IMR-90 (cell line): ENCODE results near the gene PBX3. TPM values are rescaled to one million over a fixed set of nuclear protein-coding genes. Genes with fewer than 3 reads are reported as not detected.

Experiments
- ATAC-seq: fragments of 200-7000 bp; cut with Tn5 transposase; 2 replicates; pipeline ENCODE4 v1.9.1; 2020; ENCODE audit warnings: low read depth, mild to moderate bottlenecking, moderate library complexity
- BruUV-seq: library from RNA; stranded (reverse); fragments of 400-500 nt; replicated peaks from 2 replicates; lab custom pipeline; 2021; lab: Mats Ljungman, UMichigan
- CTCF ChIA-PET: fragments of 300-600 bp; formaldehyde crosslinking; extraction: SDS; loops from one replicate; lab custom pipeline; 2021; ENCODE audit warnings: antibody characterized with exemption; lab: Yijun Ruan, JAX
- POLR2A ChIA-PET: fragments of 300-600 bp; sonication (Branson Sonifier 250); formaldehyde crosslinking; loops from one replicate; lab custom pipeline; 2022; ENCODE audit warnings: antibody characterized with exemption; ENCODE audit not compliant: unreplicated experiment; lab: Charles Lee
- DNase-seq: peaks from one replicate; pipeline ENCODE4 v3.0.0; 2013
- H2AFZ ChIP-seq: replicated peaks from 2 replicates; pipeline ENCODE3; 2013; ENCODE audit warnings: low read length, mild to moderate bottlenecking; ENCODE audit not compliant: poor library complexity
- H2AK5ac ChIP-seq: 2 replicates; pipeline ENCODE4 v1.6.1; 2013; ENCODE audit warnings: low read depth, low read length, inconsistent platforms
- H2AK9ac ChIP-seq: replicated peaks from 2 replicates; pipeline ENCODE3; 2013; ENCODE audit warnings: mild to moderate bottlenecking, low read depth, low read length, moderate library complexity; ENCODE audit not compliant: poor library complexity
- H2BK120ac ChIP-seq: 2 replicates; pipeline ENCODE4 v1.6.1; 2013; ENCODE audit warnings: low read depth, low read length, inconsistent platforms
- H2BK15ac ChIP-seq: 3 replicates; pipeline ENCODE4 v1.6.1; 2013; ENCODE audit warnings: low read depth, low read length, inconsistent platforms
- H2BK20ac ChIP-seq: 2 replicates; pipeline ENCODE4 v1.6.1; 2013; ENCODE audit warnings: low read depth, mild to moderate bottlenecking, inconsistent platforms, low read length, moderate library complexity
- H2BK5ac ChIP-seq: 2 replicates; pipeline ENCODE4 v1.6.1; 2013; ENCODE audit warnings: mild to moderate bottlenecking, low read depth, low read length, inconsistent platforms; ENCODE audit not compliant: poor library complexity, severe bottlenecking
- H3K14ac ChIP-seq: replicated peaks from 2 replicates; pipeline ENCODE4 v1.6.1; 2013; ENCODE audit warnings: low read depth, low read length, inconsistent platforms
- H3K18ac ChIP-seq: 2 replicates; pipeline ENCODE4 v1.6.1; 2013; ENCODE audit warnings: low read depth, low read length, control low read depth
- H3K23ac ChIP-seq: 2 replicates; pipeline ENCODE4 v1.6.1; 2013; ENCODE audit warnings: low read depth, low read length, inconsistent platforms
- H3K27ac ChIP-seq: 2 replicates; pipeline ENCODE4 v1.5.1; 2013; ENCODE audit warnings: mild to moderate bottlenecking, control low read depth, low read length; ENCODE audit not compliant: insufficient read depth
- H3K27me3 ChIP-seq: 2 replicates; pipeline ENCODE4 v1.6.1; 2013; ENCODE audit warnings: low read length; ENCODE audit not compliant: control insufficient read depth, insufficient read depth
- H3K36me3 ChIP-seq: 2 replicates; pipeline ENCODE4 v1.6.1; 2013; ENCODE audit warnings: low read length, mixed read lengths; ENCODE audit not compliant: control insufficient read depth, insufficient read depth
- H3K4ac ChIP-seq: 2 replicates; pipeline ENCODE4 v1.6.1; 2013; ENCODE audit warnings: low read depth, low read length, inconsistent platforms
- H3K4me1 ChIP-seq: 2 replicates; pipeline ENCODE4 v1.6.1; 2013; ENCODE audit warnings: low read length, mixed read lengths; ENCODE audit not compliant: control insufficient read depth, insufficient read depth
- H3K4me2 ChIP-seq: 2 replicates; pipeline ENCODE4 v1.6.1; 2013; ENCODE audit warnings: low read depth, mild to moderate bottlenecking, control low read depth, low read length, moderate library complexity
- H3K4me3 ChIP-seq: 2 replicates; pipeline ENCODE4 v1.5.1; 2013; ENCODE audit warnings: low read depth, mild to moderate bottlenecking, control low read depth, low read length, moderate library complexity; ENCODE audit not compliant: insufficient read depth
- H3K56ac ChIP-seq: 2 replicates; pipeline ENCODE4 v1.6.1; 2013; ENCODE audit warnings: low read length, inconsistent platforms; ENCODE audit not compliant: insufficient read depth; ENCODE audit errors: extremely low read depth
- H3K79me1 ChIP-seq, 2 experiments: 2 replicates each; pipeline ENCODE4 v1.6.1; 2013; ENCODE audit warnings: low read length in 2 of 2, inconsistent platforms in 1 of 2, low read depth in 1 of 2
- H3K9ac ChIP-seq: 2 replicates; pipeline ENCODE4 v1.6.1; 2013; ENCODE audit warnings: low read depth, low read length, control low read depth
- H3K9me1 ChIP-seq: 2 replicates; pipeline ENCODE4 v1.6.1; 2013; ENCODE audit warnings: low read length, inconsistent platforms; ENCODE audit not compliant: insufficient read depth
- H3K9me3 ChIP-seq: 2 replicates; pipeline ENCODE4 v1.6.1; 2013; ENCODE audit warnings: low read length; ENCODE audit not compliant: control insufficient read depth, insufficient read depth
- H4K20me1 ChIP-seq: 2 replicates; pipeline ENCODE4 v1.6.1; 2013; ENCODE audit warnings: low read length, inconsistent platforms; ENCODE audit not compliant: insufficient read depth
- H4K5ac ChIP-seq: 2 replicates; pipeline ENCODE4 v1.6.1; 2013; ENCODE audit warnings: mild to moderate bottlenecking, low read depth, low read length, control low read depth
- H4K8ac ChIP-seq, 2 experiments: 2 replicates each; pipeline ENCODE4 v1.6.1; 2013; ENCODE audit warnings: low read depth in 2 of 2, low read length in 2 of 2, control low read depth in 1 of 2, inconsistent platforms in 1 of 2
- H4K91ac ChIP-seq: 2 replicates; pipeline ENCODE4 v1.6.1; 2013; ENCODE audit warnings: low read depth, low read length, inconsistent platforms; ENCODE audit not compliant: insufficient read depth
- BHLHE40 ChIP-seq: fragments of 150-350 bp; IDR thresholded peaks from 2 replicates; pipeline ENCODE4 v1.6.1; 2016; ENCODE audit warnings: mild to moderate bottlenecking, low read depth, low read length
- CEBPB ChIP-seq: IDR thresholded peaks from 2 replicates; pipeline ENCODE4 v1.6.1; 2012; ENCODE audit warnings: low read depth, low read length, improper control_type of control experiment
- CHD1 ChIP-seq: IDR thresholded peaks from 2 replicates; pipeline ENCODE4 v1.6.1; 2012; ENCODE audit warnings: low read depth, low read length, improper control_type of control experiment
- CTCF ChIP-seq: conservative IDR thresholded peaks from 2 replicates; pipeline ENCODE4 v1.5.1; 2012; ENCODE audit warnings: mild to moderate bottlenecking, low read depth, low read length, improper control_type of control experiment
- FOS ChIP-seq: fragments of 150-350 bp; IDR thresholded peaks from 2 replicates; pipeline ENCODE4 v1.6.1; 2016; ENCODE audit warnings: low read depth, low read length
- MAFK ChIP-seq: IDR thresholded peaks from 2 replicates; pipeline ENCODE4 v1.6.1; 2012; ENCODE audit warnings: low read depth, low read length, improper control_type of control experiment
- MAZ ChIP-seq: IDR thresholded peaks from 2 replicates; pipeline ENCODE4 v1.6.1; 2012; ENCODE audit warnings: low read depth, mild to moderate bottlenecking, low read length, improper control_type of control experiment, moderate library complexity, borderline replicate concordance
- MXI1 ChIP-seq: IDR thresholded peaks from 2 replicates; pipeline ENCODE4 v1.6.1; 2012; ENCODE audit warnings: low read depth, mild to moderate bottlenecking, low read length, moderate library complexity, borderline replicate concordance
- NFE2L2 ChIP-seq: fragments of 150-350 bp; IDR thresholded peaks from 2 replicates; pipeline ENCODE4 v1.6.1; 2016; ENCODE audit warnings: low read depth, mild to moderate bottlenecking, low read length
- POLR2A ChIP-seq: IDR thresholded peaks from 2 replicates; pipeline ENCODE4 v1.6.1; 2012; ENCODE audit warnings: mild to moderate bottlenecking, low read depth, low read length
- RAD21 ChIP-seq: IDR thresholded peaks from 2 replicates; pipeline ENCODE4 v1.6.1; 2012; ENCODE audit warnings: low read length, improper control_type of control experiment
- RCOR1 ChIP-seq: IDR thresholded peaks from 2 replicates; pipeline ENCODE4 v1.6.1; 2012; ENCODE audit warnings: mild to moderate bottlenecking, low read length, improper control_type of control experiment; ENCODE audit not compliant: insufficient replicate concordance
- RFX5 ChIP-seq: IDR thresholded peaks from 2 replicates; pipeline ENCODE4 v1.8.0; 2012; ENCODE audit warnings: low read depth, mild to moderate bottlenecking, low read length, moderate library complexity
- SMC3 ChIP-seq: fragments of 150-350 bp; IDR thresholded peaks from 2 replicates; pipeline ENCODE4 v1.6.1; 2016; ENCODE audit warnings: low read depth, mild to moderate bottlenecking, antibody characterized with exemption, low read length, moderate library complexity
- USF2 ChIP-seq: fragments of 150-350 bp; IDR thresholded peaks from 2 replicates; pipeline ENCODE4 v1.6.1; 2017; ENCODE audit warnings: mild to moderate bottlenecking, antibody characterized with exemption, low read length, low read depth
- WGBS, 2 experiments: methylation state at CpG; one replicate each; pipeline versions ENCODE4 v1.1.5 to v1.1.7; 2013; ENCODE audit warnings: missing lambda C conversion rate in 2 of 2; ENCODE audit not compliant: insufficient read length in 1 of 2; ENCODE audit errors: extremely low coverage in 2 of 2; 5-methylcytosine and 5-hydroxymethylcytosine counted together
- dilution Hi-C: fragments of 300-500 bp; cut with HindIII; formaldehyde crosslinking; loops from one replicate; pipeline ENCODE4 v1.14.3; 2018; ENCODE audit warnings: low sequenced_read_pairs; ENCODE audit not compliant: unreplicated experiment
- in situ Hi-C: fragments of 300-500 bp; cut with MboI; formaldehyde crosslinking; loops from 3 replicates; pipeline ENCODE4 v1.14.3; 2019; ENCODE audit warnings: low sequenced_read_pairs, inconsistent platforms, mixed read lengths
- intact Hi-C: fragments of 100-400 bp; cut with micrococcal nuclease; formaldehyde crosslinking; loops from 2 replicates; pipeline ENCODE4 v1.10.0; 2022
- polyA plus RNA-seq, 3 experiments: library from polyadenylated mRNA; depleted of rRNA; stranded (reverse); fragments of >200 nt; gene quantifications; 2 replicates each; pipeline ENCODE4 v1.2.3, GENCODE V29; 2012; ENCODE audit warnings: low replicate concordance in 1 of 3
- total RNA-seq: library from RNA; depleted of rRNA; stranded (reverse); fragments of >200 nt; gene quantifications from 2 replicates; pipeline ENCODE4 v1.2.3, GENCODE V29; 2012
- TF ChIP-seq, protein P1 (sequence below): fragments of 150-350 bp; IDR thresholded peaks from 2 replicates; pipeline ENCODE4 v1.6.1; 2016; ENCODE audit warnings: low read depth, mild to moderate bottlenecking, low read length, moderate library complexity, borderline replicate concordance

Gene PBX3
- total and polyA plus RNA-seq, 2 of the 4 experiments (the other 2 are of a cell fraction), result 12.0 to 15.6 TPM

DNA sequence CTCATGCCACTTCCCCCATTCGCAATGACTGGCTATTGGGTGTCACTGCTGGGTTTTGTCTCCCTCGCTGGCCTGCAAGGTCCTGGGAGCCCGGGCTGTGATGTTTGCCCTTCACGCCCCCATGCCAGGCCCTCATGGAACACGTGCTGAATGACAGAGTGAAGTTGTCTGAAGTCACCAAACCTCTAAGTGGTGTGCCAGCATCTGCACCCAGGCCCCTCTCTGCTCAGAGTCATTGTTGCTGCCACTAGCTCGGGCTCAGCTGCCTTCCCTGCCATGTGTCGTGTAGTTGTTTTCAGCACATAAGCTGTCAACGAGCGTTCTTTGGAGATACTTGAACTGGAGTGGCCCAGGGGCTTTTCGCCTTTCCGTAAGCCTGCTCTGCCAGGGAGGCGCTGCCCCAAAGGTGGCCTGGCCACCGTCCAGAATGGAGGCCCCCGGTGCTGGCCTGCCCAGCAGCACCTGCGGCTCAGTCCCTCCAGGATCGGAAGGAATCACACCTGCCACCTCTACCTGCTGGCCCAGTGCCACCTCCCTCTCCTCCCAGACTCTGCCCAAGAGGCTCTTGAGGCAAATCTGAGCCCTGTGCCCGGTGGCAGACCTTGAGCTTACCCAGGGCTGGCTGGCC is 250.1 kb downstream of the PBX3 start:
- no peaks in the 10 kb centered on the region for H3K9me3 ChIP-seq
- BruUV-seq, result no TSS peak
- no peak overlapping the region for H4K91ac ChIP-seq
- ChIA-PET POLR2A (no interaction called here), CTCF (interaction anchor here (0.6 kb wide), 1 partner anchor 220 kb away, joined by 3 read pairs; no protein-coding TSS in a partner anchor)
- H2AK9ac ChIP-seq, result no peak overlapping the region
- no peaks in the 10 kb centered on the region for H3K36me3 ChIP-seq
- no peak overlapping the region for H2AK5ac ChIP-seq
- no peak overlapping the region for H3K56ac ChIP-seq
- H4K20me1 ChIP-seq, result no peaks in the 10 kb centered on the region
- dilution Hi-C loops (no loop called here), in situ Hi-C loops (no loop called here), intact Hi-C loops (no loop called here)
- WGBS, 2 experiments, result 90% methylated on average over 2 of the region's 17 CpGs; no CpG with 5 or more reads in 1 of the 2 experiments
- no peak overlapping the region for H2BK5ac ChIP-seq
- no peak overlapping the region for H2AFZ ChIP-seq
- no peak overlapping the region for H3K27ac ChIP-seq
- no peak for ATAC-seq
- no peak for TF ChIP-seq NFE2L2
- TF ChIP-seq BHLHE40, result no peak
- no peak for TF ChIP-seq MXI1
- TF ChIP-seq MAZ, result no peak
- TF ChIP-seq RCOR1, result no peak
- no peak for TF ChIP-seq CHD1
- TF ChIP-seq FOS, result no peak
- TF ChIP-seq RFX5, result no peak
- no peak for TF ChIP-seq CEBPB
- no peak for TF ChIP-seq RAD21
- TF ChIP-seq POLR2A, result no peak
- TF ChIP-seq MAFK, result no peak
- TF ChIP-seq, protein P1, sequence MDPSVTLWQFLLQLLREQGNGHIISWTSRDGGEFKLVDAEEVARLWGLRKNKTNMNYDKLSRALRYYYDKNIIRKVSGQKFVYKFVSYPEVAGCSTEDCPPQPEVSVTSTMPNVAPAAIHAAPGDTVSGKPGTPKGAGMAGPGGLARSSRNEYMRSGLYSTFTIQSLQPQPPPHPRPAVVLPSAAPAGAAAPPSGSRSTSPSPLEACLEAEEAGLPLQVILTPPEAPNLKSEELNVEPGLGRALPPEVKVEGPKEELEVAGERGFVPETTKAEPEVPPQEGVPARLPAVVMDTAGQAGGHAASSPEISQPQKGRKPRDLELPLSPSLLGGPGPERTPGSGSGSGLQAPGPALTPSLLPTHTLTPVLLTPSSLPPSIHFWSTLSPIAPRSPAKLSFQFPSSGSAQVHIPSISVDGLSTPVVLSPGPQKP, result no peak
- no peak for TF ChIP-seq USF2
- no peak for TF ChIP-seq SMC3
- no peak for TF ChIP-seq CTCF
- no peak overlapping the region for H3K18ac ChIP-seq
- no peak overlapping the region for H2BK120ac ChIP-seq
- peaks cover 26% of the 10 kb centered on the region for H3K27me3 ChIP-seq
- H3K4me3 ChIP-seq, result no peak overlapping the region
- H2BK20ac ChIP-seq, result no peak overlapping the region
- H4K5ac ChIP-seq, result no peak overlapping the region
- no peaks in the 10 kb centered on the region for H3K9me1 ChIP-seq
- no peaks in the 10 kb centered on the region for H3K79me1 ChIP-seq
- H3K14ac ChIP-seq, result no peak overlapping the region
- no peak overlapping the region for H3K4me2 ChIP-seq
- H3K4me1 ChIP-seq, result no peaks in the 10 kb centered on the region
- H4K8ac ChIP-seq, result no peak overlapping the region
- DNase-seq, result no peak
- H3K9ac ChIP-seq, result no peak overlapping the region
- H3K23ac ChIP-seq, result no peak overlapping the region
- no peak overlapping the region for H3K4ac ChIP-seq
- no peak overlapping the region for H2BK15ac ChIP-seq
